ENCODE measurements around the gene ALDOB.

Gene ALDOB

DNA sequence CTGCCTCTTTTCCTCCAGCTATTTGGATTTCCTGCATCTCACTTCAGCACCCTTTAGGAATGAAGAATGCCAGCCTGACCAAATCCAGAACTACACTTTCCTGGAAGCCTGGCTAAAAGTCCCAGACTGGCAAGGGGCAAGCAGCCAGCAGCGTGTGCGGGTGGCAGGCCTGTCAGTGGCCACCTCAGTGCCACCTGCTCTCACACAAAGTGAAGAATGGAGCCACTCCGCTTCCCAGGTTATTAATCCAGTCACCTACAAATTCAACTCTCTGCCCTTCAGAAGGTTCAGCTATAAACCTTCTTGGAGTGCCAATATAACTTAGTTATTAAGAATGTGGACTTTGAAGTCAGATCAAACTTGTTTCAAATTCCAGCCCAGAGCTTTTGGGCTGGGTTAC is 6.7 kb upstream of the ALDOB start:
- no peaks in the 10 kb centered on the region for H3K79me2 ChIP-seq
- H3K4me3 ChIP-seq (ENCODE audit: low read depth, low read length), result no peak overlapping the region
- no peaks in the 10 kb centered on the region for H3K9me3 ChIP-seq (ENCODE audit: control insufficient read depth, low read length)
- H3K4me2 ChIP-seq (ENCODE audit: low read length), result no peak overlapping the region
- no peak overlapping the region for H3K9ac ChIP-seq
- no peaks in the 10 kb centered on the region for H3K27me3 ChIP-seq (ENCODE audit: control insufficient read depth, insufficient read depth, low read length)
- H3K36me3 ChIP-seq (ENCODE audit: control insufficient read depth, insufficient read depth, low read length), result no peaks in the 10 kb centered on the region
- TF ChIP-seq, protein P1, sequence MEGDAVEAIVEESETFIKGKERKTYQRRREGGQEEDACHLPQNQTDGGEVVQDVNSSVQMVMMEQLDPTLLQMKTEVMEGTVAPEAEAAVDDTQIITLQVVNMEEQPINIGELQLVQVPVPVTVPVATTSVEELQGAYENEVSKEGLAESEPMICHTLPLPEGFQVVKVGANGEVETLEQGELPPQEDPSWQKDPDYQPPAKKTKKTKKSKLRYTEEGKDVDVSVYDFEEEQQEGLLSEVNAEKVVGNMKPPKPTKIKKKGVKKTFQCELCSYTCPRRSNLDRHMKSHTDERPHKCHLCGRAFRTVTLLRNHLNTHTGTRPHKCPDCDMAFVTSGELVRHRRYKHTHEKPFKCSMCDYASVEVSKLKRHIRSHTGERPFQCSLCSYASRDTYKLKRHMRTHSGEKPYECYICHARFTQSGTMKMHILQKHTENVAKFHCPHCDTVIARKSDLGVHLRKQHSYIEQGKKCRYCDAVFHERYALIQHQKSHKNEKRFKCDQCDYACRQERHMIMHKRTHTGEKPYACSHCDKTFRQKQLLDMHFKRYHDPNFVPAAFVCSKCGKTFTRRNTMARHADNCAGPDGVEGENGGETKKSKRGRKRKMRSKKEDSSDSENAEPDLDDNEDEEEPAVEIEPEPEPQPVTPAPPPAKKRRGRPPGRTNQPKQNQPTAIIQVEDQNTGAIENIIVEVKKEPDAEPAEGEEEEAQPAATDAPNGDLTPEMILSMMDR (IDR thresholded peaks at IDR 0.05), result no peak
- no peak overlapping the region for H3K27ac ChIP-seq
- H2AFZ ChIP-seq, result no peak overlapping the region
- no peaks in the 10 kb centered on the region for H3K4me1 ChIP-seq

DNA sequence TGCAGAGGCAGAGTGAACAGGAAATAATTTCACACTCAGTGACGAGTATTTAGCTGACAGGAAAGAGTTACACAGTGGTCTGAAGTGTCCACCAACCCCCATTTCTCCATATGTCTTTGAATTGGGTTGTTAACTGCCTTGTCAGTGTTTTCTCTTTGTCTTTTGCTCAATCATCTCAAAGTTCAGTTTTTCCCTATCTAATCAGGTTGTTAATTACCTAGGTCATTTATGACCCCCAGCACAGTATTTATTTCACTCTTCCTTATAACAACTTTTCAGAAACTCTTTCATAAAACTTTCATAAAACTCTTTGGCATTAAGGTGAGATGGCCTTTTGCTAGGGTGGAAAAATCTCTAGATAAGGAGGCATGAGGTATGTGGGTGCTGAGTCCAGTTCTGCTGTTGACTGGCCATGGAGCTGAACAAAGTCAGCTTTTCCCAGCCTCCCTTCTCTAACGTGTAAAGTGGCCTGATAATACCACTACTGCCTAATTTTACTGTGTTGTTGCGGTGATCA is 5.2 kb upstream of the ALDOB start:
- Histone ChIP-seq H3K36me3 (ENCODE audit: control insufficient read depth, insufficient read depth, low read length) (no peaks in the 10 kb centered on the region), H3K4me2 (ENCODE audit: low read length) (no peak overlapping the region), H3K4me1 (no peaks in the 10 kb centered on the region), H3K9ac (no peak overlapping the region), H3K9me3 (ENCODE audit: control insufficient read depth, low read length) (no peaks in the 10 kb centered on the region), H3K27me3 (ENCODE audit: control insufficient read depth, insufficient read depth, low read length) (no peaks in the 10 kb centered on the region), H3K4me3 (ENCODE audit: low read depth, low read length) (no peak overlapping the region), H3K79me2 (no peaks in the 10 kb centered on the region), H3K27ac (no peak overlapping the region), H2AFZ (no peak overlapping the region)
- TF ChIP-seq, protein P1 (IDR thresholded peaks at IDR 0.05), result no peak

DNA sequence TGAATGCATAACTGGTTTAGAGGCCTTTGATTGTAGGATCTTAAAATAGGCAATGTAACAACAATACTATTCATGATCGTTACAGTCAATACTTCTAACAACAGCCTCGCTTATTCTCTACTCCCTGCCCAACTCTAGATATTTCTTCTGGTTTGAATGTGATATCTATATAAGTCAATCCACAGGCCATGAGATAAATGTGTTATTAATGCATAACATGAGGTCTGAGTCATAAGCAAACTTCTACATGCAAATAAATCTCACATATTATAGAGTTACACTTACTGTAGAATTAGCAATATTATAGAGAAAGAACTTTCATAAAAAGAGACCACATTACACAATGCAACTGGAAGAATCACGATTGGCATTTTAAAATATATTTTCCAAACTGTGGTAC is 2.9 kb upstream of the ALDOB start:
- no peak overlapping the region for H3K9ac ChIP-seq
- H3K4me1 ChIP-seq, result no peaks in the 10 kb centered on the region
- H3K27ac ChIP-seq, result no peak overlapping the region

DNA sequence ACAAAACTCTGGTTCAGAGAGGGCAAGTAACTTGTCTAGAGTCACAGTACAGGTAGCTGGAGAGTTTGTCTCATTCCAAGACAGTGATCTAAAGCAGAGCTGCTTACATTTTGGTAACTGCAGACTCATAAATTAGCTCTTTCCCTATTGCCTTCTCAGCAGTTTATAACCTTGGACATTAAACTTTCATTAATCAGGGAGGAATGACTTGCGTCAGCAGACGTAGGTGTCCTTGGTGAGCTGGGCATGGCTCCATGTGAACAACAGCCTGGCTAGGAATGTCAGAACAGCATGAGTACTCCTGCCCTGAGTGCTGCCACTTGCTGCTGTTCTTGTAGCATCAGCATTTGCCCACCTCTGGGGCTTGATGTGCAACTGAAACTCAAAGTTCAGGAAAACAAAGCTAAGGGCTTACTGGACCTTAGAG is 2.2 kb upstream of the ALDOB start:
- TF ChIP-seq, protein P1 (IDR thresholded peaks at IDR 0.05), result no peak
- Histone ChIP-seq H3K9me3 (ENCODE audit: control insufficient read depth, low read length) (no peaks in the 10 kb centered on the region), H2AFZ (no peak overlapping the region), H3K27me3 (ENCODE audit: control insufficient read depth, insufficient read depth, low read length) (no peaks in the 10 kb centered on the region), H3K4me3 (ENCODE audit: low read depth, low read length) (no peak overlapping the region), H3K79me2 (no peaks in the 10 kb centered on the region), H3K9ac (no peak overlapping the region), H3K4me2 (ENCODE audit: low read length) (no peak overlapping the region), H3K4me1 (no peaks in the 10 kb centered on the region), H3K36me3 (ENCODE audit: control insufficient read depth, insufficient read depth, low read length) (no peaks in the 10 kb centered on the region), H3K27ac (no peak overlapping the region)

More for the DNA sequence above, 2.9 kb upstream of the ALDOB start:
- Histone ChIP-seq H2AFZ (no peak overlapping the region), H3K36me3 (ENCODE audit: control insufficient read depth, insufficient read depth, low read length) (no peaks in the 10 kb centered on the region), H3K27me3 (ENCODE audit: control insufficient read depth, insufficient read depth, low read length) (no peaks in the 10 kb centered on the region), H3K4me2 (ENCODE audit: low read length) (no peak overlapping the region), H3K9me3 (ENCODE audit: control insufficient read depth, low read length) (no peaks in the 10 kb centered on the region), H3K79me2 (no peaks in the 10 kb centered on the region), H3K4me3 (ENCODE audit: low read depth, low read length) (no peak overlapping the region)
- TF ChIP-seq, protein P1 (IDR thresholded peaks at IDR 0.05), result no peak

DNA sequence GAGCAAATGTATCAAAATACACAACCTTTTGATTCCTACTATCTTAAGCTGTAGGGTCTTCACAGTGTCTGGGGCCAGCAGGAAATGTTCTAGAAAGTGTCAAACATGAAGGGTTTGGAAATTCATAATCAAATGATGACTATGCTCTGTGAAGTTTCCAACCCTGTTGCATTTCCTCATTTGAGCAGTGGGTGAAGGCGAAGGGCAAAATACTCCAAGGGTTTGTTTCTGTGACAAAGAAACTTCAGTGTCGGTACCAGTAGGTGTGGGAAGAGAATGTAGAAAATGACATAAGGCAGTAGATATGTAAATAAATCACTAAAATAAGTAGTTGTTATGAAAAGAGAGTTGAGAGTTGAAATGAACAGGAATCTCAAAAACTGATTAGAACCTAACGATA is 576 bp downstream of the ALDOB start:
- Histone ChIP-seq H3K9me3 (ENCODE audit: control insufficient read depth, low read length) (no peaks in the 10 kb centered on the region), H2AFZ (no peak overlapping the region), H3K4me1 (no peaks in the 10 kb centered on the region), H3K27ac (no peak overlapping the region), H3K9ac (no peak overlapping the region), H3K36me3 (ENCODE audit: control insufficient read depth, insufficient read depth, low read length) (no peaks in the 10 kb centered on the region), H3K4me2 (ENCODE audit: low read length) (no peak overlapping the region), H3K4me3 (ENCODE audit: low read depth, low read length) (no peak overlapping the region), H3K79me2 (no peaks in the 10 kb centered on the region), H3K27me3 (ENCODE audit: control insufficient read depth, insufficient read depth, low read length) (no peaks in the 10 kb centered on the region)
- TF ChIP-seq, protein P1 (IDR thresholded peaks at IDR 0.05), result no peak

Data from parathyroid adenoma (tissue), 2 donors.